ENCODE data around the gene SLC26A6.

SLC26A6 gene

DNA sequence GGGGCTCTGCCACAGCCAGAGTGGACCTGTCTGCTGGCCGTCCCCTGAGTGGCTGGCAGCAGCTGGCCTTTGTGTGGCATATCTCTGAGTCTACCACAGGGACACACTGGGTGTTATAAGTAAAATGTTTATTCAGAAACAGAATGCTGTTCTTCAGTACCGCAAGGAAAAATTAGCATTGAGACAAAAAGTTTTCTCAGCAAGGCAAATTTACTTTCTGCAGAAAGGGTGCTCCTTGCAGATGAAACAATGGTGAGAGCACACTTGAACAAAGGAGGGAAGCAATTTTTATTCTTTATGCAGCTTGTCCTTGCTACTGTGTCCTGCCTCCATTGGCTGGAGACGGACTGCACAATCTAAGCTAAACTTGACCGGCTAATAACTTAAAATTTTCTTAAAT lies 17.7 kb downstream of the SLC26A6 start:
- TF ChIP-seq, protein P1, sequence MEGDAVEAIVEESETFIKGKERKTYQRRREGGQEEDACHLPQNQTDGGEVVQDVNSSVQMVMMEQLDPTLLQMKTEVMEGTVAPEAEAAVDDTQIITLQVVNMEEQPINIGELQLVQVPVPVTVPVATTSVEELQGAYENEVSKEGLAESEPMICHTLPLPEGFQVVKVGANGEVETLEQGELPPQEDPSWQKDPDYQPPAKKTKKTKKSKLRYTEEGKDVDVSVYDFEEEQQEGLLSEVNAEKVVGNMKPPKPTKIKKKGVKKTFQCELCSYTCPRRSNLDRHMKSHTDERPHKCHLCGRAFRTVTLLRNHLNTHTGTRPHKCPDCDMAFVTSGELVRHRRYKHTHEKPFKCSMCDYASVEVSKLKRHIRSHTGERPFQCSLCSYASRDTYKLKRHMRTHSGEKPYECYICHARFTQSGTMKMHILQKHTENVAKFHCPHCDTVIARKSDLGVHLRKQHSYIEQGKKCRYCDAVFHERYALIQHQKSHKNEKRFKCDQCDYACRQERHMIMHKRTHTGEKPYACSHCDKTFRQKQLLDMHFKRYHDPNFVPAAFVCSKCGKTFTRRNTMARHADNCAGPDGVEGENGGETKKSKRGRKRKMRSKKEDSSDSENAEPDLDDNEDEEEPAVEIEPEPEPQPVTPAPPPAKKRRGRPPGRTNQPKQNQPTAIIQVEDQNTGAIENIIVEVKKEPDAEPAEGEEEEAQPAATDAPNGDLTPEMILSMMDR (IDR thresholded peaks at IDR 0.05; ENCODE audit: insufficient read depth, low read length, missing control alignments), result no peak
- CTCF ChIA-PET, result interaction anchor here (1.6 kb wide), 1 partner anchor 10 kb away, joined by 5 read pairs; no protein-coding TSS in a partner anchor
- POLR2A ChIA-PET, result interaction anchor here (1.2 kb wide), 1 partner anchor 18 kb away, joined by 5 read pairs; the partner anchor contains the start of gene SLC26A6
- no peak overlapping the region for H3K4me3 ChIP-seq (ENCODE audit: low read depth, low read length)
- DNase-seq (ENCODE audit: low read depth, low spot score), result no peak

GRCh38 chr3:48614044-48614443 lies 21.2 kb downstream of the SLC26A6 start:
- peak; percentile 33 for DNase-seq (ENCODE audit: low read depth, low spot score)
- TF ChIP-seq, protein P1 (IDR thresholded peaks at IDR 0.05; ENCODE audit: insufficient read depth, low read length, missing control alignments), result no peak
- POLR2A ChIA-PET, result no interaction called here
- H3K4me3 ChIP-seq (ENCODE audit: low read depth, low read length), result no peak overlapping the region
- CTCF ChIA-PET, result interaction anchor here (0.9 to 2.5 kb wide), 4 partner anchors 9 to 57 kb away, joined by 3 to 14 read pairs (median 4); partner anchors contain the start of gene SLC26A6

DNA sequence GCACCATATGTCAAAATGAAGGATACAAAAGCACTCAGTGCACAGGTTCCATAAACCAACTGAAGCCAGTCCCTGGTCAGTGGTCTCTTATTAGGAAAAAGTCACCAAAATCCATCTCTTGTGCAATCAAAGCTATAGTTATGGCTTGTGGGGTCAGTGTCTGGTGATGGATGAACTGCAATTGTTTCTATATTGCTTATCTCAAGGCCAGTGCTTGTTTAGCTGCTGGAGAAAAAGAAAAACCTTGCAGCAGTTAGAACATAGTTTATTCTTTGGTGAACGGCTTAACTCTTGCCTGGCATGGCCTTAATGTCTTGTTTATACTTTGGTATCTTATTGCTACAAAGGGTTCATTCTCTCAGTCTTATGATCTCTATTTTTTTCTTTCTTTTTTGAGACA lies 23.0 kb downstream of the SLC26A6 start:
- DNase-seq (ENCODE audit: low read depth, low spot score), result no peak
- no peak overlapping the region for H3K4me3 ChIP-seq (ENCODE audit: low read depth, low read length)
- POLR2A ChIA-PET, result no interaction called here
- CTCF ChIA-PET, result interaction anchor here (0.7 to 4.0 kb wide), 7 partner anchors 10 to 312 kb away, joined by 3 to 18 read pairs (median 11); partner anchors contain the start of genes PFKFB4 and SLC26A6
- TF ChIP-seq, protein P1 (IDR thresholded peaks at IDR 0.05; ENCODE audit: insufficient read depth, low read length, missing control alignments), result no peak

GRCh38 chr3:48609088-48610005 lies 25.9 kb downstream of the SLC26A6 start, which contains the start of gene UQCRC1:
TSS of gene UQCRC1 (minus strand) at chr3:48609646. CDS start at chr3:48609620, 26 bp downstream.
- CTCF ChIA-PET, result interaction anchor here (1.0 to 4.0 kb wide), 6 partner anchors 7 to 209 kb away, joined by 3 to 16 read pairs (median 4); no protein-coding TSS in a partner anchor
- TF ChIP-seq, protein P1 (IDR thresholded peaks at IDR 0.05; ENCODE audit: insufficient read depth, low read length, missing control alignments), result peak; percentile 93
- DNase-seq (ENCODE audit: low read depth, low spot score), result no peak
- peak within 1 kb of the TSS; percentile 99 for H3K4me3 ChIP-seq (ENCODE audit: low read depth, low read length)
- POLR2A ChIA-PET, result no interaction called here

DNA sequence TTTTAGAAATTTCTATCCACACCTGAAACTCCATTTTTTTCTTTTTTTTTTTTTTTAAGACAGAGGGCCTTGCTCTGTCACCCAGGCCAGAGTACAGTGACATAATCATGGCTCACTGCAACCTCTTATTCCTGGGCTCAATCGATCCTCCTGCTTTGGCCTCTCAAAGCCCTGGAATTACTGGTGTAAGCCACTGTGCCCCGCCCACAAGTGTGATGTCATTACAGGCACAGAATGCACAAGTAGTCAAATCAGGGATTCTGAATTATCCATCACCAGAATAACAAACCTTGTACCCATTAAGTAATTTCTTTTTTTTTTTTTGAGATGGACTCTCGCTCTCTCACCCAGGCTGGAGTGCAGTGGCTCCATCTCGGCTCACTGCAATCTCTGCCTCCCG lies 27.7 kb downstream of the SLC26A6 start:
- H3K4me3 ChIP-seq (ENCODE audit: low read depth, low read length), result no peak overlapping the region
- POLR2A ChIA-PET, result no interaction called here
- CTCF ChIA-PET, result interaction anchor here (0.9 to 1.2 kb wide), 3 partner anchors 50 to 58 kb away, joined by 3 read pairs; no protein-coding TSS in a partner anchor
- TF ChIP-seq, protein P1 (IDR thresholded peaks at IDR 0.05; ENCODE audit: insufficient read depth, low read length, missing control alignments), result no peak
- no peak for DNase-seq (ENCODE audit: low read depth, low spot score)

- POLR2A ChIA-PET, result interaction anchor here (0.8 kb wide), 1 partner anchor 34 kb away, joined by 3 read pairs; the partner anchor contains the start of gene SLC26A6
- CTCF ChIA-PET, result interaction anchor here (0.8 to 1.8 kb wide), 3 partner anchors 10 to 44 kb away, joined by 3 to 11 read pairs (median 4); no protein-coding TSS in a partner anchor
- H3K4me3 ChIP-seq (ENCODE audit: low read depth, low read length), result no peak overlapping the region
- TF ChIP-seq, protein P1 (IDR thresholded peaks at IDR 0.05; ENCODE audit: insufficient read depth, low read length, missing control alignments), result no peak
- DNase-seq (ENCODE audit: low read depth, low spot score), result no peak
These were observed 33.7 kb downstream of the SLC26A6 start for GRCh38 chr3:48601622-48601994.
